ENCODE results near the gene CDC14C.

- TF ChIP-seq GATA3 (IDR thresholded peaks at IDR 0.05; ENCODE audit: low read depth, low read length) (no peak), GATA2 (IDR thresholded peaks at IDR 0.05; ENCODE audit: low read depth, low read length) (no peak)
Measured at GRCh38 chr7:48976850-48977249, 52.5 kb downstream of the CDC14C start.
